IMR-90 (cell line): ENCODE data around the gene BACH1.

Experiments used
- BHLHE40 ChIP-seq: fragments of 150-350 bp; IDR thresholded peaks from 2 replicates; pipeline ENCODE4 v1.6.1; 2016; ENCODE audit warnings: mild to moderate bottlenecking, low read depth, low read length
- CEBPB ChIP-seq: IDR thresholded peaks from 2 replicates; pipeline ENCODE4 v1.6.1; 2012; ENCODE audit warnings: low read depth, low read length, improper control_type of control experiment
- CHD1 ChIP-seq: IDR thresholded peaks from 2 replicates; pipeline ENCODE4 v1.6.1; 2012; ENCODE audit warnings: low read depth, low read length, improper control_type of control experiment
- MAFK ChIP-seq: IDR thresholded peaks from 2 replicates; pipeline ENCODE4 v1.6.1; 2012; ENCODE audit warnings: low read depth, low read length, improper control_type of control experiment
- MAZ ChIP-seq: IDR thresholded peaks from 2 replicates; pipeline ENCODE4 v1.6.1; 2012; ENCODE audit warnings: low read depth, mild to moderate bottlenecking, low read length, improper control_type of control experiment, moderate library complexity, borderline replicate concordance
- MXI1 ChIP-seq: IDR thresholded peaks from 2 replicates; pipeline ENCODE4 v1.6.1; 2012; ENCODE audit warnings: low read depth, mild to moderate bottlenecking, low read length, moderate library complexity, borderline replicate concordance
- POLR2A ChIP-seq: IDR thresholded peaks from 2 replicates; pipeline ENCODE4 v1.6.1; 2012; ENCODE audit warnings: mild to moderate bottlenecking, low read depth, low read length
- RAD21 ChIP-seq: IDR thresholded peaks from 2 replicates; pipeline ENCODE4 v1.6.1; 2012; ENCODE audit warnings: low read length, improper control_type of control experiment
- RFX5 ChIP-seq: IDR thresholded peaks from 2 replicates; pipeline ENCODE4 v1.8.0; 2012; ENCODE audit warnings: low read depth, mild to moderate bottlenecking, low read length, moderate library complexity
- TF ChIP-seq, protein P1 (sequence below): conservative IDR thresholded peaks from 2 replicates; pipeline ENCODE4 v1.5.1; 2012; ENCODE audit warnings: mild to moderate bottlenecking, low read depth, low read length, improper control_type of control experiment
- TF ChIP-seq, protein P2 (sequence below): fragments of 150-350 bp; IDR thresholded peaks from 2 replicates; pipeline ENCODE4 v1.6.1; 2017; ENCODE audit warnings: mild to moderate bottlenecking, antibody characterized with exemption, low read length, low read depth

DNA sequence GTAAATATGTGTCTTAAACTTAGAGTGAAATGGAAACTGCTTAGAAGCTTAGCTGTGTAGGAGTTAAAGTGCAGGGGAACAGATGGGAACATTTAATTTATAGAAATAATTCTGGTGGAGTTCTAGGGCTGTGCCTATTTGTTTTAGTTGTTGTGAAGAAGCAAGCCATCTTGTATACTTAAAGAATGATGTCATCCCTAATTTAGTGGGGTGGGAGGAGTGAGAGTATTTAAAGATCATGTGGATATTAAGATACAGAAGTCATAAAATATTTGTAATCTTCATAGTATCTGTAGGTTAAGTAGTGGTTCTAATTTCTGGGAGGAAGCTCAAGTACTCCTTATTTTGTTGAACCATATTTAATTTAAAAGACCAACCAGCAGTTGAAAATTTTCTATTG, 41.5 kb downstream of the BACH1 start:
- TF ChIP-seq, protein P1, sequence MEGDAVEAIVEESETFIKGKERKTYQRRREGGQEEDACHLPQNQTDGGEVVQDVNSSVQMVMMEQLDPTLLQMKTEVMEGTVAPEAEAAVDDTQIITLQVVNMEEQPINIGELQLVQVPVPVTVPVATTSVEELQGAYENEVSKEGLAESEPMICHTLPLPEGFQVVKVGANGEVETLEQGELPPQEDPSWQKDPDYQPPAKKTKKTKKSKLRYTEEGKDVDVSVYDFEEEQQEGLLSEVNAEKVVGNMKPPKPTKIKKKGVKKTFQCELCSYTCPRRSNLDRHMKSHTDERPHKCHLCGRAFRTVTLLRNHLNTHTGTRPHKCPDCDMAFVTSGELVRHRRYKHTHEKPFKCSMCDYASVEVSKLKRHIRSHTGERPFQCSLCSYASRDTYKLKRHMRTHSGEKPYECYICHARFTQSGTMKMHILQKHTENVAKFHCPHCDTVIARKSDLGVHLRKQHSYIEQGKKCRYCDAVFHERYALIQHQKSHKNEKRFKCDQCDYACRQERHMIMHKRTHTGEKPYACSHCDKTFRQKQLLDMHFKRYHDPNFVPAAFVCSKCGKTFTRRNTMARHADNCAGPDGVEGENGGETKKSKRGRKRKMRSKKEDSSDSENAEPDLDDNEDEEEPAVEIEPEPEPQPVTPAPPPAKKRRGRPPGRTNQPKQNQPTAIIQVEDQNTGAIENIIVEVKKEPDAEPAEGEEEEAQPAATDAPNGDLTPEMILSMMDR, result no peak
- no peak for TF ChIP-seq BHLHE40
- TF ChIP-seq POLR2A, result no peak
- no peak for TF ChIP-seq RAD21
- no peak for TF ChIP-seq MXI1
- no peak for TF ChIP-seq RFX5
- no peak for TF ChIP-seq CEBPB
- TF ChIP-seq, protein P2, sequence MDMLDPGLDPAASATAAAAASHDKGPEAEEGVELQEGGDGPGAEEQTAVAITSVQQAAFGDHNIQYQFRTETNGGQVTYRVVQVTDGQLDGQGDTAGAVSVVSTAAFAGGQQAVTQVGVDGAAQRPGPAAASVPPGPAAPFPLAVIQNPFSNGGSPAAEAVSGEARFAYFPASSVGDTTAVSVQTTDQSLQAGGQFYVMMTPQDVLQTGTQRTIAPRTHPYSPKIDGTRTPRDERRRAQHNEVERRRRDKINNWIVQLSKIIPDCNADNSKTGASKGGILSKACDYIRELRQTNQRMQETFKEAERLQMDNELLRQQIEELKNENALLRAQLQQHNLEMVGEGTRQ, result no peak
- TF ChIP-seq MAZ, result no peak
- no peak for TF ChIP-seq MAFK
- TF ChIP-seq CHD1, result no peak
